HCT116 (cell line): Measurements from ENCODE around the gene RANGRF. TPM values are rescaled to one million over a fixed set of nuclear protein-coding genes. Genes with fewer than 3 reads are reported as not detected.

ENCODE experiments used
- ATAC-seq: fragments of 200-7000 bp; cut with Tn5 transposase; 2 replicates; pipeline ENCODE4 v1.9.1; 2020; ENCODE audit warnings: mild to moderate bottlenecking, moderate library complexity
- BruUV-seq: library from RNA; stranded (reverse); fragments of 400-500 nt; replicated peaks from 2 replicates; lab custom pipeline; 2021; lab: Mats Ljungman, UMichigan
- CTCF ChIA-PET: fragments of 300-600 bp; sonication (Branson Sonifier 250); formaldehyde crosslinking; loops from one replicate; lab custom pipeline; 2021; ENCODE audit warnings: antibody characterized with exemption; lab: Charles Lee
- POLR2A ChIA-PET: fragments of 300-600, 350-600 bp; sonication (Branson Sonifier 250); formaldehyde crosslinking; loops from one replicate; lab custom pipeline; 2021; ENCODE audit warnings: antibody characterized with exemption; lab: Charles Lee
- RAD21 ChIA-PET, 2 experiments: fragments of 300-600 bp; sonication (Branson Sonifier 250); formaldehyde crosslinking; loops; one replicate each; lab custom pipeline; 2023; ENCODE audit warnings: low total read pairs in 2 of 2; ENCODE audit not compliant: uncharacterized antibody in 2 of 2, unreplicated experiment in 2 of 2, low non-redundant PET in 1 of 2; lab: Charles Lee
- DNase-seq: peaks from one replicate; pipeline ENCODE4 v3.0.0-alpha.2; 2010; ENCODE audit warnings: low read depth, low spot score
- H2AFZ ChIP-seq: fragments of 200-600 bp; shearing (Covaris generic), sonication (generic); 2 replicates; pipeline ENCODE4 v1.6.1; 2017; ENCODE audit warnings: low read depth, mixed run types, mixed read lengths, antibody characterized with exemption, low read length; ENCODE audit not compliant: poor library complexity, severe bottlenecking
- H3K27ac ChIP-seq: 2 replicates; pipeline ENCODE4 v1.5.1; 2012; ENCODE audit warnings: low read depth, low read length
- H3K27me3 ChIP-seq: fragments of 200-600 bp; sonication (generic); 2 replicates; pipeline ENCODE4 v1.6.1; 2016; ENCODE audit warnings: mixed run types, low read length, mixed read lengths; ENCODE audit not compliant: insufficient read depth
- H3K36me3 ChIP-seq, 2 experiments: fragments of 200-500 bp in 1 of 2; fragments of 200-600 bp in 1 of 2; sonication (Bioruptor generic) in 1 of 2; sonication (generic) in 1 of 2; 2 replicates each; pipeline versions ENCODE4 v1.5.1 to v1.6.1; 2014 to 2016; ENCODE audit warnings: low read length in 2 of 2, inconsistent platforms in 1 of 2, mixed read lengths in 1 of 2, mixed run types in 1 of 2; ENCODE audit not compliant: insufficient read depth in 2 of 2, control insufficient read depth in 1 of 2
- H3K4me1 ChIP-seq, 2 experiments: fragments of 200-600 bp in 1 of 2; sonication (generic) in 1 of 2; 2 replicates each; pipeline versions ENCODE4 v1.5.1 to v1.6.1; 2012 to 2017; ENCODE audit warnings: low read length in 2 of 2, inconsistent platforms in 1 of 2, mild to moderate bottlenecking in 1 of 2, mixed read lengths in 1 of 2, mixed run types in 1 of 2, moderate library complexity in 1 of 2; ENCODE audit not compliant: insufficient read depth in 2 of 2, control insufficient read depth in 1 of 2
- H3K4me2 ChIP-seq: fragments of 200-600 bp; sonication (generic); 2 replicates; pipeline ENCODE4 v1.6.1; 2017; ENCODE audit warnings: mixed run types, low read length, mixed read lengths
- H3K4me3 ChIP-seq, 2 experiments: fragments of 200-600 bp in 1 of 2; sonication (generic) in 1 of 2; replicated peaks in 1 of 2; 2 replicates each; pipeline ENCODE4 v1.5.1; 2011 to 2016; ENCODE audit warnings: low read length in 2 of 2, control low read depth in 1 of 2, low read depth in 1 of 2, mild to moderate bottlenecking in 1 of 2, mixed read lengths in 1 of 2, mixed run types in 1 of 2
- H3K79me2 ChIP-seq: fragments of 200-600 bp; sonication (generic); 2 replicates; pipeline ENCODE4 v1.6.1; 2017; ENCODE audit warnings: mild to moderate bottlenecking, mixed run types, low read length, moderate library complexity, mixed read lengths; ENCODE audit not compliant: insufficient read depth
- H3K9ac ChIP-seq: fragments of 200-600 bp; sonication (generic); 2 replicates; pipeline ENCODE4 v1.6.1; 2016; ENCODE audit warnings: low read length, mixed read lengths
- H3K9me2 ChIP-seq: fragments of 200-600 bp; sonication (generic), shearing (Covaris generic); 2 replicates; pipeline ENCODE4 v1.6.1; 2017; ENCODE audit warnings: mixed run types, mild to moderate bottlenecking, moderate library complexity; ENCODE audit not compliant: insufficient read depth
- H3K9me3 ChIP-seq, 2 experiments: fragments of 200-500 bp in 1 of 2; fragments of 200-600 bp in 1 of 2; sonication (Bioruptor generic) in 1 of 2; sonication (generic) in 1 of 2; 2 replicates each; pipeline ENCODE4 v1.6.1; 2014 to 2017; ENCODE audit warnings: low read length in 2 of 2, mixed read lengths in 2 of 2, inconsistent platforms in 1 of 2, low read depth in 1 of 2, mild to moderate bottlenecking in 1 of 2, mixed run types in 1 of 2, moderate library complexity in 1 of 2; ENCODE audit not compliant: control insufficient read depth in 1 of 2, insufficient read depth in 1 of 2
- H4K20me1 ChIP-seq: fragments of 200-600 bp; sonication (generic), shearing (Covaris generic); 2 replicates; pipeline ENCODE4 v1.6.1; 2017; ENCODE audit warnings: mixed run types, mild to moderate bottlenecking, moderate library complexity; ENCODE audit not compliant: insufficient read depth
- CBX3 ChIP-seq: IDR thresholded peaks from 2 replicates; pipeline ENCODE4 v1.6.1; 2012; ENCODE audit warnings: low read depth
- CEBPB ChIP-seq: IDR thresholded peaks from 2 replicates; pipeline ENCODE4 v1.6.1; 2012; ENCODE audit warnings: low read depth
- EGR1 ChIP-seq: IDR thresholded peaks from 2 replicates; pipeline ENCODE4 v1.6.1; 2012; ENCODE audit warnings: low read depth
- EZH2 ChIP-seq: fragments of 200-600 bp; sonication (generic); IDR thresholded peaks from 2 replicates; pipeline ENCODE4 v1.6.1; 2017; ENCODE audit warnings: antibody characterized with exemption, mixed run types
- JUND ChIP-seq: IDR thresholded peaks from 2 replicates; pipeline ENCODE4 v1.6.1; 2012
- RAD21 ChIP-seq: IDR thresholded peaks from 2 replicates; pipeline ENCODE4 v1.6.1; 2012; ENCODE audit warnings: low read depth, mild to moderate bottlenecking
- SIN3A ChIP-seq: IDR thresholded peaks from 2 replicates; pipeline ENCODE4 v1.6.1; 2012; ENCODE audit warnings: low read depth
- SP1 ChIP-seq: IDR thresholded peaks from 2 replicates; pipeline ENCODE4 v1.6.1; 2012; ENCODE audit warnings: low read depth
- SRF ChIP-seq: IDR thresholded peaks from 2 replicates; pipeline ENCODE4 v1.6.1; 2012; ENCODE audit warnings: low read depth
- TCF7L2 ChIP-seq: IDR thresholded peaks from 2 replicates; pipeline ENCODE4 v1.7.0; 2011; ENCODE audit warnings: borderline replicate concordance, inconsistent platforms; ENCODE audit not compliant: insufficient read depth, insufficient read length; ENCODE audit errors: extremely low read depth
- ZFX ChIP-seq: fragments of 450-650 bp; IDR thresholded peaks from 2 replicates; pipeline ENCODE4 v1.6.1; 2017
- ZNF274 ChIP-seq: fragments of 200-500 bp; sonication (Bioruptor generic); IDR thresholded peaks from 2 replicates; pipeline ENCODE4 v1.6.1; 2014; ENCODE audit warnings: mild to moderate bottlenecking, low read depth, low read length, inconsistent platforms
- intact Hi-C: fragments of 100-400 bp; cut with micrococcal nuclease; formaldehyde crosslinking; loops from 2 replicates; pipeline ENCODE4 v1.10.0; 2022
- total RNA-seq: library from RNA; stranded (reverse); gene quantifications from one replicate; pipeline ENCODE4 v1.2.1, GENCODE V29; 2021; ENCODE audit not compliant: unreplicated experiment
- TF ChIP-seq, protein P1 (sequence below), 3 experiments: fragments of 200-600 bp in 1 of 3; sonication (generic) in 1 of 3; IDR thresholded peaks in 2 of 3; conservative IDR thresholded peaks in 1 of 3; 2 replicates each; pipeline ENCODE4 v1.5.1; 2012 to 2017; ENCODE audit warnings: low read depth in 2 of 3, low read length in 2 of 3, antibody characterized with exemption in 1 of 3, borderline replicate concordance in 1 of 3, control low read depth in 1 of 3, mild to moderate bottlenecking in 1 of 3, mixed read lengths in 1 of 3, mixed run types in 1 of 3, moderate library complexity in 1 of 3; ENCODE audit not compliant: insufficient read depth in 1 of 3
- TF ChIP-seq, protein P2 (sequence below): IDR thresholded peaks from 2 replicates; pipeline ENCODE4 v1.6.1; 2012
- TF ChIP-seq, protein P3 (sequence below): IDR thresholded peaks from 2 replicates; pipeline ENCODE4 v1.6.1; 2012
- TF ChIP-seq, protein P4 (sequence below): IDR thresholded peaks from 2 replicates; pipeline ENCODE4 v1.6.1; 2011; ENCODE audit warnings: mild to moderate bottlenecking, low read length, moderate library complexity; ENCODE audit not compliant: insufficient replicate concordance; ENCODE audit errors: extremely low read depth

Gene RANGRF
- total RNA-seq, 1 experiment from 2014 or later: 33.2 TPM

DNA sequence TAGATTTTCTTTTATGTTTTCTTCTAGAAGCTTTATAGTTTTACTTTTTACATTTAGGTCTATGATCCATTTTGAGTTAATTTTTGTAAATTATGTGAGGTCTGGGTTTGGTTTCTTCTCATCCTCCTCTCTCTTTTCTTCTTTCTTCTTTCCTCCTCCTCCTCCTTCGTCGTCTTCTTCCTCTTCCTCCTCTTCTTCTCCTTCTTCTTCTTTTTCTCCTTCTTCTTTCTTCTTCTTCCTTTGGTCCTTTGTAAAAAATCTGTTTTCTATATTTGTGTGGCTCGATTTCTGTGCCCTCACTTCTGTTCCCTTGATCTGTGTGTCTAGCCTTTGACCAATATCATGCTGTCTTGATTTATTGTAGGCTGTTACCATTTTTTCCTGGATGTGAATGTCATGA lies 11.8 kb downstream of the RANGRF start:
- no peaks in the 10 kb centered on the region for H3K9me2 ChIP-seq
- intact Hi-C loops: loop anchor here (1.0 to 5.0 kb wide), 2 partner anchors 47 to 238 kb away; no protein-coding TSS in a partner anchor
- RAD21 ChIA-PET: no interaction called here
- peak overlapping the region; percentile 11; the same call in 1 of the 2 replicates for H3K4me2 ChIP-seq
- no peak overlapping the region for H3K4me3 ChIP-seq
- CTCF ChIA-PET: interaction anchor here (0.7 to 1.3 kb wide), 13 partner anchors 8 to 445 kb away, joined by 3 to 9 read pairs (median 4); partner anchors contain the start of genes BORCS6, CTC1 and RANGRF
- POLR2A ChIA-PET: interaction anchor here (1.3 to 2.8 kb wide), 2 partner anchors 52 to 127 kb away, joined by 5 to 9 read pairs; partner anchors contain the start of gene CTC1
- TF ChIP-seq SIN3A (no peak), ZNF274 (no peak), TCF7L2 (no peak), EGR1 (no peak), SP1 (no peak), CEBPB (no peak), CBX3 (no peak), JUND (no peak), ZFX (no peak), EZH2 (no peak), RAD21 (no peak), SRF (no peak)
- TF ChIP-seq, protein P1, sequence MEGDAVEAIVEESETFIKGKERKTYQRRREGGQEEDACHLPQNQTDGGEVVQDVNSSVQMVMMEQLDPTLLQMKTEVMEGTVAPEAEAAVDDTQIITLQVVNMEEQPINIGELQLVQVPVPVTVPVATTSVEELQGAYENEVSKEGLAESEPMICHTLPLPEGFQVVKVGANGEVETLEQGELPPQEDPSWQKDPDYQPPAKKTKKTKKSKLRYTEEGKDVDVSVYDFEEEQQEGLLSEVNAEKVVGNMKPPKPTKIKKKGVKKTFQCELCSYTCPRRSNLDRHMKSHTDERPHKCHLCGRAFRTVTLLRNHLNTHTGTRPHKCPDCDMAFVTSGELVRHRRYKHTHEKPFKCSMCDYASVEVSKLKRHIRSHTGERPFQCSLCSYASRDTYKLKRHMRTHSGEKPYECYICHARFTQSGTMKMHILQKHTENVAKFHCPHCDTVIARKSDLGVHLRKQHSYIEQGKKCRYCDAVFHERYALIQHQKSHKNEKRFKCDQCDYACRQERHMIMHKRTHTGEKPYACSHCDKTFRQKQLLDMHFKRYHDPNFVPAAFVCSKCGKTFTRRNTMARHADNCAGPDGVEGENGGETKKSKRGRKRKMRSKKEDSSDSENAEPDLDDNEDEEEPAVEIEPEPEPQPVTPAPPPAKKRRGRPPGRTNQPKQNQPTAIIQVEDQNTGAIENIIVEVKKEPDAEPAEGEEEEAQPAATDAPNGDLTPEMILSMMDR (IDR thresholded peaks at IDR 0.05 in 2 of 3, conservative IDR thresholded peaks at IDR 0.05 in 1 of 3; ENCODE audit: borderline replicate concordance in 1 of 3, insufficient read depth in 1 of 3, low read depth in 2 of 3, low read length in 2 of 3): no peak
- TF ChIP-seq, protein P2, sequence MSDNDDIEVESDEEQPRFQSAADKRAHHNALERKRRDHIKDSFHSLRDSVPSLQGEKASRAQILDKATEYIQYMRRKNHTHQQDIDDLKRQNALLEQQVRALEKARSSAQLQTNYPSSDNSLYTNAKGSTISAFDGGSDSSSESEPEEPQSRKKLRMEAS: no peak
- TF ChIP-seq, protein P3, sequence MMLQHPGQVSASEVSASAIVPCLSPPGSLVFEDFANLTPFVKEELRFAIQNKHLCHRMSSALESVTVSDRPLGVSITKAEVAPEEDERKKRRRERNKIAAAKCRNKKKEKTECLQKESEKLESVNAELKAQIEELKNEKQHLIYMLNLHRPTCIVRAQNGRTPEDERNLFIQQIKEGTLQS: no peak
- TF ChIP-seq, protein P4, sequence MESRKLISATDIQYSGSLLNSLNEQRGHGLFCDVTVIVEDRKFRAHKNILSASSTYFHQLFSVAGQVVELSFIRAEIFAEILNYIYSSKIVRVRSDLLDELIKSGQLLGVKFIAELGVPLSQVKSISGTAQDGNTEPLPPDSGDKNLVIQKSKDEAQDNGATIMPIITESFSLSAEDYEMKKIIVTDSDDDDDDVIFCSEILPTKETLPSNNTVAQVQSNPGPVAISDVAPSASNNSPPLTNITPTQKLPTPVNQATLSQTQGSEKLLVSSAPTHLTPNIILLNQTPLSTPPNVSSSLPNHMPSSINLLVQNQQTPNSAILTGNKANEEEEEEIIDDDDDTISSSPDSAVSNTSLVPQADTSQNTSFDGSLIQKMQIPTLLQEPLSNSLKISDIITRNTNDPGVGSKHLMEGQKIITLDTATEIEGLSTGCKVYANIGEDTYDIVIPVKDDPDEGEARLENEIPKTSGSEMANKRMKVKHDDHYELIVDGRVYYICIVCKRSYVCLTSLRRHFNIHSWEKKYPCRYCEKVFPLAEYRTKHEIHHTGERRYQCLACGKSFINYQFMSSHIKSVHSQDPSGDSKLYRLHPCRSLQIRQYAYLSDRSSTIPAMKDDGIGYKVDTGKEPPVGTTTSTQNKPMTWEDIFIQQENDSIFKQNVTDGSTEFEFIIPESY: no peak
- H3K36me3 ChIP-seq: no peaks in the 10 kb centered on the region
- H2AFZ ChIP-seq: peak overlapping the region; percentile 49
- H3K4me1 ChIP-seq: peaks cover 6 to 30% of the 10 kb centered on the region in 2 experiments
- H3K9ac ChIP-seq: no peak overlapping the region
- no peaks in the 10 kb centered on the region for H3K9me3 ChIP-seq
- no peaks in the 10 kb centered on the region for H3K27me3 ChIP-seq
- no peaks in the 10 kb centered on the region for H3K79me2 ChIP-seq
- no TSS peak for BruUV-seq
- H4K20me1 ChIP-seq: no peaks in the 10 kb centered on the region
- no peak overlapping the region for H3K27ac ChIP-seq
- no peak for DNase-seq
- peak; percentile 7; the same call in 1 of the 2 replicates for ATAC-seq
